COLO829 (cell line): ENCODE results near the gene SH3PXD2A.

Experiments
- DNase-seq: peaks from one replicate; pipeline ENCODE4 v3.0.0; 2012; ENCODE audit warnings: low spot score

SH3PXD2A gene

GRCh38 chr10:103603382-103603781 is 252.0 kb downstream of the SH3PXD2A start:
- no peak for DNase-seq

GRCh38 chr10:103602852-103603155 is 252.6 kb downstream of the SH3PXD2A start:
- DNase-seq: no peak

- DNase-seq: no peak
Measured at GRCh38 chr10:103602028-103602851, 253.1 kb downstream of the SH3PXD2A start.

- no peak for DNase-seq
Measured at GRCh38 chr10:103600956-103601569, 254.3 kb downstream of the SH3PXD2A start.

- no peak for DNase-seq
Measured at GRCh38 chr10:103600325-103600724, 255.1 kb downstream of the SH3PXD2A start.

GRCh38 chr10:103599907-103600306 is 255.5 kb downstream of the SH3PXD2A start:
- DNase-seq: no peak

GRCh38 chr10:103599211-103599610 is 256.2 kb downstream of the SH3PXD2A start:
- no peak for DNase-seq

- peak; percentile 63 for DNase-seq
Measured at GRCh38 chr10:103598654-103599115, 256.7 kb downstream of the SH3PXD2A start.

GRCh38 chr10:103597003-103597402 is 258.4 kb downstream of the SH3PXD2A start:
- no peak for DNase-seq

- DNase-seq: no peak
Measured at GRCh38 chr10:103595933-103596726, 259.2 kb downstream of the SH3PXD2A start.

- no peak for DNase-seq
Measured at GRCh38 chr10:103593022-103593570, 262.3 kb downstream of the SH3PXD2A start.

GRCh38 chr10:103592186-103593021 is 263.0 kb downstream of the SH3PXD2A start:
- peak; percentile 43 for DNase-seq

GRCh38 chr10:103590744-103591291 is 264.6 kb downstream of the SH3PXD2A start:
- DNase-seq: no peak

- no peak for DNase-seq
Measured at GRCh38 chr10:103590060-103590459, 265.3 kb downstream of the SH3PXD2A start.

GRCh38 chr10:103589074-103589630 is 266.2 kb downstream of the SH3PXD2A start:
- DNase-seq: no peak

GRCh38 chr10:103587073-103587472 is 268.3 kb downstream of the SH3PXD2A start:
- no peak for DNase-seq

GRCh38 chr10:103585011-103585405 is 270.4 kb downstream of the SH3PXD2A start:
- DNase-seq: no peak

GRCh38 chr10:103584216-103585010 is 271.0 kb downstream of the SH3PXD2A start:
- DNase-seq: no peak

GRCh38 chr10:103583871-103584215 is 271.5 kb downstream of the SH3PXD2A start:
- no peak for DNase-seq
